ENCODE data around the gene INTS15. TPM values are rescaled to one million over a fixed set of nuclear protein-coding genes. Genes with fewer than 3 reads are reported as not detected.

The INTS15 gene
- total and polyA plus RNA-seq, 10 of the 15 experiments (the other 5 are each of a cell fraction or from before 2014, with no cell fraction given): 0.89 to 28.2 (median 16.8) TPM

GRCh38 chr7:6647541-6647940 lies 57.7 kb downstream of the INTS15 start (continued):
- TF ChIP-seq IRF5 (IDR thresholded peaks at IDR 0.05; ENCODE audit: borderline replicate concordance): no peak

GRCh38 chr7:6648066-6648814 lies 58.4 kb downstream of the INTS15 start:
- intact Hi-C loops (cut with micrococcal nuclease; ENCODE audit: unreplicated experiment): no loop called here
- CTCF ChIA-PET: no interaction called here
- TF ChIP-seq YBX1 (IDR thresholded peaks at IDR 0.05) (no peak), RFX5 (IDR thresholded peaks at IDR 0.05; ENCODE audit: low read depth, low read length) (no peak), CBX5 (IDR thresholded peaks at IDR 0.05; ENCODE audit: low read depth) (no peak), E2F4 (IDR thresholded peaks at IDR 0.05; ENCODE audit: low read depth, low read length) (no peak), ZZZ3 (IDR thresholded peaks at IDR 0.05; ENCODE audit: control insufficient read depth, insufficient read length, low read depth) (no peak), POLR2AphosphoS2 (IDR thresholded peaks at IDR 0.05; ENCODE audit: low read depth, low read length) (no peak), ZNF384 (IDR thresholded peaks at IDR 0.05; ENCODE audit: borderline replicate concordance, low read depth, low read length) (no peak), SREBF2 (IDR thresholded peaks at IDR 0.05; ENCODE audit: low read length) (no peak), ZNF217 (IDR thresholded peaks at IDR 0.05) (no peak), MYC (IDR thresholded peaks at IDR 0.05; ENCODE audit: insufficient read depth, insufficient read length, insufficient replicate concordance, low read length, severe bottlenecking) (no peak), MYB (IDR thresholded peaks at IDR 0.05; ENCODE audit: borderline replicate concordance, low read depth, low read length) (no peak), SIN3A (IDR thresholded peaks at IDR 0.05; ENCODE audit: low read depth, low read length) (no peak), RAD51 (IDR thresholded peaks at IDR 0.05) (no peak), JUND (IDR thresholded peaks at IDR 0.05; ENCODE audit: low read depth, low read length) (no peak), ZNF592 (IDR thresholded peaks at IDR 0.05) (no peak), ATF7 (IDR thresholded peaks at IDR 0.05; ENCODE audit: low read depth) (no peak)

More at GRCh38 chr7:6648066-6648814, 58.4 kb downstream of the INTS15 start:
- H3K4me1 ChIP-seq (ENCODE audit: control insufficient read depth, insufficient read depth, low read length): no peaks in the 10 kb centered on the region
- H4K20me1 ChIP-seq (ENCODE audit: control insufficient read depth, insufficient read depth): no peaks in the 10 kb centered on the region
- no peak overlapping the region for H3K27ac ChIP-seq (ENCODE audit: control insufficient read depth, insufficient read depth)
- in situ Hi-C loops (cut with MboI): no loop called here
- H3K4me3 ChIP-seq: no peak overlapping the region
- H3K36me3 ChIP-seq (ENCODE audit: control insufficient read depth in 2 of 2, insufficient read depth in 2 of 2, low read length in 1 of 2): peaks cover 12 to 47% of the 10 kb centered on the region in 2 experiments
- WGBS (ENCODE audit: insufficient coverage, insufficient replicate concordance, low lambda C conversion rate, missing lambda C conversion rate): 93% methylated on average over 17 of the region's 17 CpGs
- ChIA-PET SMC1A (ENCODE audit: uncharacterized antibody, unreplicated experiment) (no interaction called here), RAD21 (ENCODE audit: unreplicated experiment) (no interaction called here), POLR2A (no interaction called here)
- DNase-seq (ENCODE audit: low read depth, low spot score) (no peak), ATAC-seq (no peak), FAIRE-seq (no peak)
- no peaks in the 10 kb centered on the region for H3K27me3 ChIP-seq (replicated peaks in 1 of 2; ENCODE audit: control insufficient read depth in 2 of 2, insufficient read depth in 2 of 2, low read length in 1 of 2)
- H3K9ac ChIP-seq (ENCODE audit: control insufficient read depth, insufficient read depth, low read length): no peak overlapping the region
- no TSS peak for BruUV-seq (replicated peaks)
- H2AFZ ChIP-seq (ENCODE audit: control insufficient read depth, low read depth, low read length): no peak overlapping the region
- H3K79me2 ChIP-seq (ENCODE audit: control insufficient read depth, insufficient read depth, low read length): no peaks in the 10 kb centered on the region
- peaks cover 13% of the 10 kb centered on the region; the same call in 2 of the 3 replicates for H3K9me3 ChIP-seq (replicated peaks; ENCODE audit: control insufficient read depth, insufficient read depth, low read length)
- no peak overlapping the region for H3K4me2 ChIP-seq (ENCODE audit: control insufficient read depth, insufficient read depth)
